PFSK-1 (cell line): ENCODE results near the gene CYP4A11. TPM values are rescaled to one million over a fixed set of nuclear protein-coding genes. Genes with fewer than 3 reads are reported as not detected.

Source experiments
- FOXP2 ChIP-seq: optimal IDR thresholded peaks from 2 replicates; pipeline ENCODE3; 2011; ENCODE audit warnings: borderline replicate concordance, control low read depth, inconsistent platforms; ENCODE audit not compliant: insufficient read depth; ENCODE audit errors: extremely low read length, extremely low read depth
- POLR2AphosphoS5 ChIP-seq: IDR thresholded peaks from 2 replicates; pipeline ENCODE4 v1.6.1; 2012; ENCODE audit warnings: low read depth, mild to moderate bottlenecking, control low read depth, low read length, moderate library complexity
- SIN3A ChIP-seq: IDR thresholded peaks from 2 replicates; pipeline ENCODE4 v1.6.1; 2012; ENCODE audit warnings: mild to moderate bottlenecking, low read length, moderate library complexity, borderline replicate concordance; ENCODE audit not compliant: insufficient read depth
- TAF1 ChIP-seq: IDR thresholded peaks from 2 replicates; pipeline ENCODE4 v1.6.1; 2012; ENCODE audit warnings: low read length, control low read depth, borderline replicate concordance; ENCODE audit not compliant: insufficient read depth
- polyA plus RNA-seq: library from polyadenylated mRNA; unstranded; fragments of >200 nt; gene quantifications from one replicate; pipeline ENCODE4 v1.2.1, GENCODE V29; 2012; ENCODE audit warnings: low read depth, missing spikeins; ENCODE audit not compliant: insufficient read length
- TF ChIP-seq, protein P1 (sequence below), 2 experiments: IDR thresholded peaks; 2 replicates each; pipeline versions ENCODE4 v1.6.1 to v1.8.0; 2011 to 2012; ENCODE audit warnings: low read depth in 2 of 2, low read length in 2 of 2, control low read depth in 1 of 2, inconsistent platforms in 1 of 2, mild to moderate bottlenecking in 1 of 2, moderate library complexity in 1 of 2; ENCODE audit not compliant: insufficient read depth in 1 of 2

Gene CYP4A11, protein sequence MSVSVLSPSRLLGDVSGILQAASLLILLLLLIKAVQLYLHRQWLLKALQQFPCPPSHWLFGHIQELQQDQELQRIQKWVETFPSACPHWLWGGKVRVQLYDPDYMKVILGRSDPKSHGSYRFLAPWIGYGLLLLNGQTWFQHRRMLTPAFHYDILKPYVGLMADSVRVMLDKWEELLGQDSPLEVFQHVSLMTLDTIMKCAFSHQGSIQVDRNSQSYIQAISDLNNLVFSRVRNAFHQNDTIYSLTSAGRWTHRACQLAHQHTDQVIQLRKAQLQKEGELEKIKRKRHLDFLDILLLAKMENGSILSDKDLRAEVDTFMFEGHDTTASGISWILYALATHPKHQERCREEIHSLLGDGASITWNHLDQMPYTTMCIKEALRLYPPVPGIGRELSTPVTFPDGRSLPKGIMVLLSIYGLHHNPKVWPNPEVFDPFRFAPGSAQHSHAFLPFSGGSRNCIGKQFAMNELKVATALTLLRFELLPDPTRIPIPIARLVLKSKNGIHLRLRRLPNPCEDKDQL
- not detected for polyA plus RNA-seq

DNA sequence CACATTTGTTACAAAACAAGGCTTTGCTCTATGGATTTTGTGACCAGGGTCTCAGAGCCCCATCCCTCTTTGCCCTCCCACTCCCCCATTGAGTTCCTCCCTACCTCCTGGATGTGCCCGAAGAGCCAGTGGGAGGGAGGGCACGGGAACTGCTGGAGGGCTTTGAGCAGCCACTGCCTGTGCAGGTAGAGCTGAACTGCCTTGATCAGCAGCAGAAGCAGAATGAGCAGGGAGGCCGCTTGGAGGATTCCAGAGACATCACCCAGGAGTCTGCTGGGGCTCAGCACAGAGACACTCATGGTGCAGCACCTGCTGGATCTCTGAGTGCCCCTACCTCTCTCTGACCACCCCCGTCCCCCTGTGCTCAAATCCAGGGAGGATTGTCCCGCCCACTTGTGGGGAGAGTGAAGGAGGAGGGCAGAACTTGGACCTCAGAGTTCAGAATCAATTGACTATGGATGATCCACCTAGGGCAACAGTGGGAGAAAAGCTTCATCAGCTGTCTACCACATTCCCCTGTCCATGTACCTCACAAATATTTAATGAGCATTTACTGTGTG lies at the start of gene CYP4A11:
Gene CYP4A11, minus strand, starts transcription at position 342 of the 560 bp plus-strand sequence. Its CDS starts 43 bp downstream, at position 299.
- no peak for TF ChIP-seq FOXP2
- no peak for TF ChIP-seq TAF1
- no peak for TF ChIP-seq POLR2AphosphoS5
- TF ChIP-seq, protein P1, sequence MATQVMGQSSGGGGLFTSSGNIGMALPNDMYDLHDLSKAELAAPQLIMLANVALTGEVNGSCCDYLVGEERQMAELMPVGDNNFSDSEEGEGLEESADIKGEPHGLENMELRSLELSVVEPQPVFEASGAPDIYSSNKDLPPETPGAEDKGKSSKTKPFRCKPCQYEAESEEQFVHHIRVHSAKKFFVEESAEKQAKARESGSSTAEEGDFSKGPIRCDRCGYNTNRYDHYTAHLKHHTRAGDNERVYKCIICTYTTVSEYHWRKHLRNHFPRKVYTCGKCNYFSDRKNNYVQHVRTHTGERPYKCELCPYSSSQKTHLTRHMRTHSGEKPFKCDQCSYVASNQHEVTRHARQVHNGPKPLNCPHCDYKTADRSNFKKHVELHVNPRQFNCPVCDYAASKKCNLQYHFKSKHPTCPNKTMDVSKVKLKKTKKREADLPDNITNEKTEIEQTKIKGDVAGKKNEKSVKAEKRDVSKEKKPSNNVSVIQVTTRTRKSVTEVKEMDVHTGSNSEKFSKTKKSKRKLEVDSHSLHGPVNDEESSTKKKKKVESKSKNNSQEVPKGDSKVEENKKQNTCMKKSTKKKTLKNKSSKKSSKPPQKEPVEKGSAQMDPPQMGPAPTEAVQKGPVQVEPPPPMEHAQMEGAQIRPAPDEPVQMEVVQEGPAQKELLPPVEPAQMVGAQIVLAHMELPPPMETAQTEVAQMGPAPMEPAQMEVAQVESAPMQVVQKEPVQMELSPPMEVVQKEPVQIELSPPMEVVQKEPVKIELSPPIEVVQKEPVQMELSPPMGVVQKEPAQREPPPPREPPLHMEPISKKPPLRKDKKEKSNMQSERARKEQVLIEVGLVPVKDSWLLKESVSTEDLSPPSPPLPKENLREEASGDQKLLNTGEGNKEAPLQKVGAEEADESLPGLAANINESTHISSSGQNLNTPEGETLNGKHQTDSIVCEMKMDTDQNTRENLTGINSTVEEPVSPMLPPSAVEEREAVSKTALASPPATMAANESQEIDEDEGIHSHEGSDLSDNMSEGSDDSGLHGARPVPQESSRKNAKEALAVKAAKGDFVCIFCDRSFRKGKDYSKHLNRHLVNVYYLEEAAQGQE (IDR thresholded peaks at IDR 0.05; ENCODE audit: insufficient read depth in 1 of 2, low read depth in 2 of 2, low read length in 2 of 2), result no peak
- no peak for TF ChIP-seq SIN3A

DNA sequence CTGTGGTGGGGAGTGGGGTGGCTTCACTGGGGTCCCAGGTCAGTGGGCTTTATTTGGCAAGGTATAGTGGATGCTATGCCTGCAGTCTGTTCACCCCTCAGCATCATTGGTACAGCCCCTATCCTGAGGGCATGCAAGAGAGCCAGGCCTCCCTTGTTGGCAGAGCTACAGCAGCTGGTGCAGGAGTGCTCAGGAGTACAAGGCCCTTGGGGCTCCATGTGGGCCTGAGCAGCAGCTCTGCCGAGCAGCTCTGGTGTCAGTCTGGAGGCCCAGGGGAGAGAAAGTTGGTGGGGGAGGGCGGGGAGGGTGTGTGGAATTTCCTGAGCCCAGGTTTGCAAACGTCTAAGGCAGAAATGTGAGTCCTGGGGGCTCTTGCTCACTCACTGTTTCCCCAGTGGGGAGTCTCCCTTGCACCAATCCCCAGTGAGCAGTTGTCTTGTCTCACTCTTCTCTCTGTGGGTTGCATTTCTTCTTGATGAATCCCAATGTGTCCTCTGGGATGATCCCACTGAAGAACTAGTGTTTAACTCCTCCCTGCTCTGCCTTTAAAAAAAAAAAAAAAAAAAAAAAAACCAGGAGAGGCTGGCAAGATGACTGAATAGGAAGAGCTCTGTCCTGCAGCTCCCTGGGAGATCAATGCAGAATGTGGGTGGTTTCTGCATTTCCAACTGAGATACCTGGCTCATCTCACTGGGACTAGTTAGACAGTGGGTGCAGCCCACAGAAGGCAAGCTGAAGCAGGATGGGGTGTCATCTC lies 42.7 kb upstream of the CYP4A11 start:
- TF ChIP-seq, protein P1 (IDR thresholded peaks at IDR 0.05; ENCODE audit: insufficient read depth in 1 of 2, low read depth in 2 of 2, low read length in 2 of 2), result no peak
- TF ChIP-seq TAF1 (no peak), FOXP2 (no peak), SIN3A (no peak)

DNA sequence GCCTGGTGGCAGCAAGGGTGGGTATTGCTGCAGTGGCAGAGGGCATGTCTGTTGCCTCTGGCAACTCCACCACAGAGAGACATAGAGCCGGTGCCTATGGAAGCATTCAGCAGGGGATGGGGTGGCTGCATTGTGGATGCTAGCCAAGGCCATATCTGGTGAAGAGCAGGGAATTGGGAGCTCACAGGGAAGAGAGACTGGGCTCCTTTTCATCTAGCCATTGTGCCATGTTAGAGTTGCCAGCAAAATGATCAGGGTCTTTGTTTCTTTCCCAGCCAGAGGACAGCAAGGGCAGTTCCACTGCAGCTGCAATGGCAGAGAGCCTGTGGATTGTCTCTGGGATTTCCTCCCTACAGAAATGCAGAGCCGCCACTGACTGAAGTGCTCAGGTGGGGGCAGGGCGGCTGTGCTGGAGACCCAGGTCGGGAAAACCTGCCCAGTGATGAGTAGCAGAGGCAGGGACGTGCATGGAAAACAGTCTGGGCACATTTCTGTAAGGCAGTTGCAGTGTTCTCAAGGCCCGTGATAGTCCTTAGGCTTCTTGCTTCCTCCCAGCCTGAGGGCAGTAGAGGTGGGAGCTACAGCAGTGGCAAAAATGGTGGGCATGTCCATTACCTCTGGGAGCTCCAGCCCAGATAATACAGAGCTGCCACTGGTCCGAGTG lies 42.0 kb upstream of the CYP4A11 start:
- TF ChIP-seq, protein P1 (IDR thresholded peaks at IDR 0.05; ENCODE audit: insufficient read depth in 1 of 2, low read depth in 2 of 2, low read length in 2 of 2), result no peak
- TF ChIP-seq FOXP2 (no peak), SIN3A (no peak), POLR2AphosphoS5 (no peak), TAF1 (no peak)

DNA sequence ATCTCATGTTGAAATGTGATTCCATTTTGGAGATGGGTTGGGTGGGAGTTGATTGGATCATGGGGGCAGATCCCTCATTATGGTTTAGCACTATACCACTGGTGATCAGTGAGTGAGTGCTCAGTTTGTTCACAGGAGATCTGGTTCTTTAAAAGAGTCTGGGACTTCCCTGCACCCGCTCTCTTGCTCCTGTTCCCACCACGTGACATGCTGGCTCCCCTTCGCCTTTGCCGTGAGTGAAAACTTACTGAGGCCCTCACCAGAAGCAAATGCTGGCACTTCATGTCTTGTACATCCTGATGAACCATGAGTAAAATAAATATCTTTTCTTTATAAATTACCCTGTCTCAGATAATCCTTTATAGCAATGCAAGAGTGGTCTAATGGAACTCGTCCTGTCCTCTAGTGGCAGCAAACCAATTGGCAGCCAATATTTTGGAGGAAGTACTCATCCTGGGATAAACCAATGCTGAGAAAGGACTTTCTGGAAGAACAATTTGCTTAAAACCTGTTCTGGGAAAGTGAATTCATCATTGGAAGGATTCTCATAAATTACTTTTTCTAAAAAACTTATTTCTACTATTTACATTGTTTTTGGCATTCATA lies 27.8 kb upstream of the CYP4A11 start:
- no peak for TF ChIP-seq TAF1
- TF ChIP-seq FOXP2, result no peak
- TF ChIP-seq POLR2AphosphoS5, result no peak
- no peak for TF ChIP-seq SIN3A
- TF ChIP-seq, protein P1 (IDR thresholded peaks at IDR 0.05; ENCODE audit: insufficient read depth in 1 of 2, low read depth in 2 of 2, low read length in 2 of 2), result no peak
